ENCODE results near the gene PLCB2.

Gene PLCB2

GRCh38 chr15:40270246-40270995 is 37.3 kb downstream of the PLCB2 start:
- Histone ChIP-seq H3K27ac (replicated peaks) (no peak overlapping the region), H3K4me3 (replicated peaks; ENCODE audit: insufficient read depth, low read length) (no peak overlapping the region), H3K27me3 (ENCODE audit: insufficient read depth, poor library complexity, severe bottlenecking) (no peaks in the 10 kb centered on the region)
- DNase-seq (ENCODE audit: low read depth in 1 of 2, low spot score in 1 of 2), result peak in 1 of 2 experiments; percentile 48
- TF ChIP-seq GABPA (IDR thresholded peaks at IDR 0.05; ENCODE audit: low read depth), result no peak
- TF ChIP-seq SPI1 (IDR thresholded peaks at IDR 0.05; ENCODE audit: borderline replicate concordance, low read depth), result no peak
- no peak for TF ChIP-seq REST (IDR thresholded peaks at IDR 0.05; ENCODE audit: insufficient replicate concordance, low read depth)
- no peak for TF ChIP-seq POLR2AphosphoS5 (IDR thresholded peaks at IDR 0.05; ENCODE audit: low read depth)
- TF ChIP-seq CTCF (IDR thresholded peaks at IDR 0.05; ENCODE audit: insufficient read depth, low read length), result no peak

- Histone ChIP-seq H3K4me3 (replicated peaks; ENCODE audit: insufficient read depth, low read length) (no peak overlapping the region), H3K27me3 (ENCODE audit: insufficient read depth, poor library complexity, severe bottlenecking) (no peaks in the 10 kb centered on the region), H3K27ac (replicated peaks) (no peak overlapping the region)
- DNase-seq (ENCODE audit: low read depth in 1 of 2, low spot score in 1 of 2), result no peak
- TF ChIP-seq GABPA (IDR thresholded peaks at IDR 0.05; ENCODE audit: low read depth) (no peak), CTCF (IDR thresholded peaks at IDR 0.05; ENCODE audit: insufficient read depth, low read length) (no peak), REST (IDR thresholded peaks at IDR 0.05; ENCODE audit: insufficient replicate concordance, low read depth) (no peak), POLR2AphosphoS5 (IDR thresholded peaks at IDR 0.05; ENCODE audit: low read depth) (no peak), SPI1 (IDR thresholded peaks at IDR 0.05; ENCODE audit: borderline replicate concordance, low read depth) (no peak)
These were observed 38.1 kb downstream of the PLCB2 start for GRCh38 chr15:40269604-40270003.

GRCh38 chr15:40267670-40268069 is 40.1 kb downstream of the PLCB2 start:
- DNase-seq (ENCODE audit: low read depth in 1 of 2, low spot score in 1 of 2), result no peak
- H3K4me3 ChIP-seq (replicated peaks; ENCODE audit: insufficient read depth, low read length), result no peak overlapping the region
- no peak overlapping the region for H3K27ac ChIP-seq (replicated peaks)
- TF ChIP-seq CTCF (IDR thresholded peaks at IDR 0.05; ENCODE audit: insufficient read depth, low read length) (no peak), SPI1 (IDR thresholded peaks at IDR 0.05; ENCODE audit: borderline replicate concordance, low read depth) (no peak), GABPA (IDR thresholded peaks at IDR 0.05; ENCODE audit: low read depth) (no peak), REST (IDR thresholded peaks at IDR 0.05; ENCODE audit: insufficient replicate concordance, low read depth) (no peak), POLR2AphosphoS5 (IDR thresholded peaks at IDR 0.05; ENCODE audit: low read depth) (no peak)
- no peaks in the 10 kb centered on the region for H3K27me3 ChIP-seq (ENCODE audit: insufficient read depth, poor library complexity, severe bottlenecking)
